NCI-H1694 treated with DMSO at 0.1 percent for 48 hours (cell line): Measurements from ENCODE around the gene ZNF248.

Experiments used
- DNase-seq: peaks from one replicate; lab custom pipeline; 2025; lab: John Stamatoyannopoulos, UW

Gene ZNF248

DNA sequence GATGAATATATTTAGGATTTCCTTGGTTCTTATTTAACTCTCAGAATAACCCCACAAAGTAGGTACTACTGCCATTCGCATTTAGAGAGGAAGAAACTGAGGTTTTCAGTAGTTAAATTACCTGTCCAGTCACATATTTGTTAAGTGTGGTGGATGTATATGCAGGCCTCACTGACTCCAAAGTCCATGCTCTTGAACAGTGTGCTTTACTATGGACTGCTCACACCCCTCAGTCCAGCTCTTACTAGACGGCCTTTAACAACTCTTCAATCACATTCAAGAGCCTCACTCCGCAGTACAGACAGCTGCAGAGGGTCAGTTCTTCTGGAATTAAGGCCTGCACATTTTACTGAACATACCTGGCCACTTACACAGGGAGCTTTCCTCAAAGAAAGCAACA, 36.2 kb downstream of the ZNF248 start:
- DNase-seq = no peak

DNA sequence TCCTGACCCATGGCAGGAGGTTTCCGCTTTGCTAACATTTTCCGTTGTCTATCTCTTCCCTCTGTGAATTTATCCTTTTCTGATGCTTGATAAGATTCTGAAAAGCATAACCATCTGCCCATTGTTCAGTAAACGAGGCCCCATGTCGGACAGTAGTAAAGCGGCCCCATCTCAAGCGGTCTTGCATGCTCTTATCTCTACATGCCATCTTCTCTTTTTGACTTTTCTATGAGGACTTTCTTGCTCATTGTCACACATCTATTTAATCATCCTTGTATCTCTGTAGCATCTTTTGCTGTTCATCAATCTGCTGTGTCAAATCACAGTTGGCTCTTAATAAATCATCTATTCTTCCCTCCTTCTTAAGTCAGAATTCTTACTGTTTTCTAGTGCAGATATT, 37.6 kb downstream of the ZNF248 start:
- no peak for DNase-seq

GRCh38 chr10:37816290-37816689, 41.1 kb downstream of the ZNF248 start:
- no peak for DNase-seq

DNA sequence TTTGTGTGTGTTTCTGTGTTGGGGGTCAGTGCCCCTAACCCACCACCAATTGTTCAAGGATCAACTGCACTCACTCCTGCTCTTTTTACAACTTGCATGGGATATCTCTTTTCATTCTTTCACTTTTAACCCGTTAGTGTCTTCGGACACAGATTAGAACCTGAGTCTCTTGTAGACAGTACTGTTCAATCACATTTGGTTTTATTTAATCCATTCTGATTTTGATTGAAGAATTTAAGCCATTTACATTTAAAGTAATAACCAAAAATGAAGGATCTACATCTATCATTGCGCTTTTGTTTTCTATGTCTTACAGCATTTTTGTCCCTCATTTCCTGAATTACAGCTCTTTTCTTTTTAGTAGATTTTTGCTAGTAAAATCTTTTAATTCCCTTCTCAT, 43.6 kb downstream of the ZNF248 start:
- no peak for DNase-seq

DNA sequence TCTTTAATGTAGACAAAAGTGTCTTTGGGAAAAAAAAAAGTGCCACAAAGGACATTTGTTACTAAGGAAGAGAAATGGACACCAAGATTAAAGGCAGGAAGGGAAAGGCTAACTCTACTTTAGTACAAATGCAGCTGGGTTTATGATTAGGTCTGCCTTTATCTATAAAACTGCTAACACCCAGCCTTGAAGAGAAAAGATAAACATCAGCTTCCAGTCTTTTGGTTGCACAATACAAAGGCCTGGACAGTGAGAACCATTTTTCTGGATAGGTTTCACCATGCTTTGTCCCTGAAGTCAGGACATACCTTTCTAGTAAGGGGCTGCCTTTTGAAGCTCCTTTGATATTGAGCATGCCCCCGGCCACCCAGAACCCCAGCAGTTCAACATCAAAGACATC, 45.1 kb downstream of the ZNF248 start:
- no peak for DNase-seq

DNA sequence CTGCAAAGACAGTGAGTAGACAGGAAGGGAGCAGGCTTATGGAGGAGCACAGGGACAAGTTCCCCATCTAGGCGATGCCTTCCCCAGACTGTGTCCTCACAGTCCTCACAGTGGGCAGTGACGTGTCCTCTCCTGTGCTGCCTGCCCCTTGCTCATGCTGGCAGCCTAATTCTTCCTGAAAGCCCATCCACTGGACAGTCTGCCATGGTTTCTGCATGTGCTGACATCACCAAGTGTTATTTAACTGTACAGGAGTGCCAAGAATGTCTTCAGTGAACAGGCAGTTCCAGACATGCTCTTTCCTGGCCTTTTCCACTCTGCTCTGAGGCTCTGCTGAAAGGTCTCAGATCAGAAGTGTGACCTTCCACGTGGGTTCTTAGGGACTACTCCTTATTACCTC, 54.1 kb downstream of the ZNF248 start:
- no peak for DNase-seq

DNA sequence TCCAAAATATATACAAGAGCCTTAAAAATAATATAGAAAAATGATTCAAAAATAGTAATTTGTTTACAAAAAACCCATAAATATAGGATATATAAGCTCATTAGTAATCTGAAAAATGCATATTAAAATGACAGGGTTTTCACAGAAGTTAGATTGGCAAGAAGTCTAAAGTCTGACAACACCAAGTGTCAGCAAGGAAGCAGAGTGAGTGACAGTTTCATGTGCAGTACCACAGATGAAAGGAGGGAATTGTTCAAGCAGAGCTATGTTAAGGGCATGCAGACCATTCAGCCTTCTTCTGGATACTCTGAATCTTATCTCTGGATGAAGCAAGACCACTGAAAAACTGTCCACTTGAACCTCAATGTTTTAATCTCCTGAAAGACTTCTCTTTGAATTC, 55.9 kb downstream of the ZNF248 start:
- DNase-seq = no peak

DNA sequence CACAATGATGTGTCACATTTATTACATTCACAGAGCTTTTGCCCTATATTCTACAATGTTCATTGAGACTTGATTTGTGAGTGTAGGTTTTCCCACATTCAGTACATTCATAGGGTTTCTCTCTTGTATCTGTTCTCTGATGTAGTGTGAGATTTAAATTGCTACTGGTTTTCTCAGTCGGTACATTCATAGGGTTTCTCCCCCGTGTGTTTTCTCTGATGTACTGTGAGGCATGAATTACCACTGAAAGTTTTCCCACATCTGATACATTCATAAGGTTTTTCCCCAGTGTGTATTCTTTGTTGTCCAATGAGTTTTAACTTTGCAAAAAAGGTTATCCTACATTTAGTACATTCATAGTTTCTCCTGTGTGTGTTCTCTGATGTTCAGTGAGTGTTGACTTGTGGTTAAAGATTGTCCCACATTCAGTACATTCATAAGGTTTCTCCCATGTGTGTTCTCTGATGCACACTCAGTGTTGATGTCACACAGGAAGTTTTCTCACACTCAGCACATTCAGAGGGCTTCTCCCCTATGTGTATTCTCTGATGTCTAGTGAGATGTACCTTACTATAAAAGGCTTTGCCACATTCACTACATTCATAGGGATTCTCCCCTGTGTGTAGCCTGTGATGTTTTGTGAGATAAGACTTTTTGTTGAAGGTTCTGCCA, 63.0 kb downstream of the ZNF248 start:
- no peak for DNase-seq

- DNase-seq = no peak
These were observed 67.8 kb downstream of the ZNF248 start for GRCh38 chr10:37789590-37789989.

DNA sequence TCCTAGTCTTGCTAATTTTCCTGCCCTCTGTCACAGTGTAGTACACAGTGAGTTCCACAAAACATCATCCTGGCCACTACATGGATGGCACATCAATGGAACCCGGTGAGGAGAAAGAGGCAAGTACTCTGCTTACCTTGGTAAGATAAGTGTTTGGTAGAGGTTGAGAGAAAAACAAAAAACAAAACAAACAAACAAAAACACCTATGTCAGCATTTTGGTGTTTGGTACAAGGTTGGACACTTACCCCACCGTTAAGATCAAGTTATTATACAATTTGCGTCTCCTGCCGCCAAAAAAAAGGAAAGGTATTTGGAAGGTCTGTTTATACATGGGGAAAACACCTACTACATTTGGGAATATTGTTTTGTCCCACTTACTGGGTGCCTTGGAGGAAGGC, 72.7 kb downstream of the ZNF248 start:
- DNase-seq = no peak

DNA sequence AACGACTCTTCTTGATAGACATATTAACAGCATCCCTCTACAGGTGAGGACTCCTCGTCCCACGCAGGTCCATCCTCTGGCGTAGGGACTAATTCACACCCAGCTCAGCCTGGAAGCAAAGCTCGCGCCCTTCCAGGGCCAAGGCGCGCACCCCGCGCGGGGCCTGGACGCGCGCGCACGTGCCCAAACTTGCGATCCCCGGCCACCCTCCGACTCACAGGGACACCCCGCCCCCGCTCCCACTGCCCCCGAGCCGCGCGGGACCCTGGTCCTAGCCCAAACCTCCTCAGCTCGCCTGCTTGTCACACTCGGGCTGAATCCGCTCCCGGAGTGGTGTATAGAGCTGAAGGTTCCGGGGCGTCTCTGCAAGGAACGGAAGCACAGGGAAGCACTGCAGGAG, 76.9 kb downstream of the ZNF248 start:
- DNase-seq = no peak

DNA sequence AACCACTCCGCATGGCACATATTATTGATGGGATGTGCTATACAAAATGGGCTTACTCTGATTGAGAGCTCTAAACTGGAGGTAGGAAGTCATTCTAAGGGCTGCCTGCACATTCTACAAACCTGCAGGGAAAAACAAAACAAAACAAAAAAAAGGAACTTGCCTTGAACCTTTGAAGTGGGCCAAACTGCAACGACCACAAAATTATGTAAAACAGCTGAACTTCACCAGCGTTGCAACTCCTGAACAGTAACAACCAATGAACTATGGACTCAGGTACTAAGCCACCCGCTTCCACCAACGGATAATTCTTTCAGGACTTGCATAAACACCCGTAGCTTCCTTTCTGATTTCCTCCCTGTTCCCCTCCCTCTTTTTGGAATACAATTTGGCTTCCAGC, 80.4 kb downstream of the ZNF248 start:
- DNase-seq = no peak

DNA sequence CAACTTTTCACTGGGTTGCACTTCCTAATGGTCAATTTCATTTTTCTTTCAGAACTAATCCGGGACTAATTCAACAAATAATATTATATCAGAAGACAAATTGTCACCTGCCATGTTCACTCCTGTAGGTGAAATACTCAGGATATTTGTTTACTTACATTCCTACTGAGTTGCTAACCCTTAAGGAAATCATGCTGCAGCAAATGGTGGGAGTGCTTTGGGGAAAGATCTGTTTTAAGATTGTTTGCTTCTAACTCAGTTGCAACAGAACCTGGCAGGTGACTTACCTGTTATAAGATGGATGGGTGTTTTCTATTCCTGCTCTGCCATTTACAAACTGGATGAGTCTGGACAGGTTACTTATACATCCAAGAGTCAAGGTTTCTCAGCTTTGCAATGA, 81.8 kb downstream of the ZNF248 start:
- no peak for DNase-seq

DNA sequence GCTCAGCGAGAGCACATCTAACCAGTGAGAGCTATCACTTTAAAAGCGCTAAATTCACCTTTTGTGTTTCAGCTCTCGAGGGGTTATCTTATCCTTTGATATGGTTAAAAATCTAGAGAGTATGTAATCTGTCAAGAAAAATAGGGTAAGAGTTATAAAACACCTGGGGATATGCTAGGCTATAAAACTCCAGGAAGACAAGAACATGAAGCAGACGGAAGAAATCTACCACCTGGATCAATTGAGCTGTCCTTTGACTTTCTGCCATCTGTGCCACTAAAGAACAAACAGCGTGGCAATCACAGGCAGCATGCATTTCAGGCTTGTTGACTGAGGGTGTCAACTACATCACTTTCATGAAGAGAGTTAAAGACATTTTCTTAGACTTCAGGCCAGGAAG, 83.1 kb downstream of the ZNF248 start:
- no peak for DNase-seq

GRCh38 chr10:37765216-37765615, 92.2 kb downstream of the ZNF248 start:
- no peak for DNase-seq

DNA sequence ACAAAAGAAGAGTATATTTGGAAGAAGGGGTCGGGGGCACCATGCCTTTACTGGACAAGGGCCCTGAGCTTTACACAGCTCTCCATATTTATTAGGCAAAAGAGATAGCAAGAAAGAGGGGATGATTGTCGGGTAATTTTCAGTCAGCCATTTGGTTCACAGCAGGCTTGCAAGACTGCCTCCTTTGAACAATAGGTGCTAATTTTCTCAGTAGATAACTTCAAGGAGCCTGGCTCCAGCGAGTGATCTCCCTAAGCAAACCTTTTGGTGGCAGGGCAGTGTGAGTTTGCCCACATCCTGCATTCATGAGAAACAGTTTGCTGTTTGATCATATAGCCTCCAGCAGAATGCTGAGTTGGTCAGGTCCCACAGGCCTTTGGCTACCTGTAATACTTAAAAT, 94.3 kb downstream of the ZNF248 start:
- DNase-seq = no peak

DNA sequence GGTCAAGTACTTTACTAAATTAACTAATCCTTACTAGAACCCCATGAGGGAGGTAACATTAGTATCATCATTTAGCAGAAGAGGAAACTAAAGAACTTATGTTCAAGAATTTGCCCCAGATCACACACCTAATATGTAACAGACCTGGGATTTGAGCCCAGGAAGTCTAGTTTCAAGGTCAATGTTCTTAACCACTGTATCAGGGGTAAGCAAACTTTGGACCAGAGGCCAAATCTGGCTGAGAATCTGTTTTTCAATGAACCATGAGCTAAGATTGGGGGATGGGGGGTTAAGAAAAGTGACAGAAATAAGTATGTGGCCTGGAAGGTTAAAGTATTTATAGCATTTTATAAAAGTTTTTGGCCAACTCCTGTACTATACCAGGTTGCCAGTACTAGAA, 95.1 kb downstream of the ZNF248 start:
- DNase-seq = no peak

DNA sequence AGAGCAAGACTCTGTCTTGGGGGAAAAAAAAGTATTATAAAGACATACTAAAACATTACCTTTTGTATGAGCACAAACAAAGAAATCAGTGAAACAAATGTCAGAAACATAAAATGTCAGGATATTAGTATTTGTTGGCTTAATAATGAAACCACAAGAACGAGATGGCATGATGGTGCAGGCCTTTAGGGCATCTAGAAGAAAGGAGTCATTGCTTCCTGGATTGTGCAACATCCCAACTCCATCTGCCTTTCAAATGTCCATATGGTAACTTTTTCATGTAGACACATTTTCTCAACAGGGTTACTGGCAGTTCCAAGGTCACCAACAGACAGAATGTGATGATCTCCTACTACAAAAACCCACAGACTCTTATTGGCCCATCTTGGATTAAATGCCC, 96.6 kb downstream of the ZNF248 start:
- no peak for DNase-seq

- DNase-seq = no peak
These were observed 99.3 kb downstream of the ZNF248 start for GRCh38 chr10:37758074-37758473.

GRCh38 chr10:37754538-37755323, 102.7 kb downstream of the ZNF248 start:
- no peak for DNase-seq

DNA sequence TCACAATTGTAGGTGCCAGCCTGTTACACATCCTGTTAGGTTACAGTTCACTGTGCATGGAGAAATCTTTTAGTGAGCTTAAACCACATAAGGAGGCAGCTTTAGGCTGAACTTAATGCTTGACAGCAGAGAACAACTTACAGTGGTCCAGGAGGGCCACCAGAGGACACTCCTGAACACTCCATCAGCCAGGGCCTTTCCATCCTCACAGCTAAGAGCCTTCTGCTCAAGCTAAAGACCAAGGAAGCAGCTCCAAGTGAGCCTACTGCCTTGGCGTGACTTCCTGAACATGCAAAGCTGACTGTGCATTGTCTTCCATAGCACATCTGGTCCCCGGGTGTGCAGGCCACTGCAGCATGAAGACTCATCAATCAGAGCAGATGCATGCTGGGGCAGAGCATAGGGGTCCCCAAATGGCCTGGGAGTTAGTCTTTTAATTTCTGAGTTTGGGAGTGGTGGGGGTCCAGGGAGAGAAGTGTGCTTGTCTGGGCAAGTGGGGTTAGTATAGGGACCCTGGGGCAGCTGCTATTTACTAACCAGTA, 105.0 kb downstream of the ZNF248 start:
- DNase-seq = no peak

- no peak for DNase-seq
These were observed 109.2 kb downstream of the ZNF248 start for GRCh38 chr10:37748170-37748569.

DNA sequence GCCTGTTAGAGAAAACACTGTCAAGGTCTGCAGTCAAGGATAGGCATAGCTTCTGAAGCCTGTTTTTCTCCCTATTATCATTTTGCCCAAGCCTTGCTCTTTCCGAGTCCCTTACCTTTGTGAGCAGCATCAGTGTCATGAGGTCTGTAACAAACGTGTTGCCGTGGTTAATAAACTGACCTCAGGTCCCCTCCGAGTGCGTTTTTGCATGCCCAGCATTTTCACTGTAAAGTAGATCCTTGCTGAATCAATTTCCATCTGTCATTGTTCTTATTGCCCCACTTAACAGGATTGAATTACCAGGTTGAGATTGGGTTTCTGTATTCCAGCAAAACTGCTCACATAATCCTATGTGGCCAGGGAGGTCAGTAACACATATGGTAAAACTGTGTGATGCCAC, 110.3 kb downstream of the ZNF248 start:
- no peak for DNase-seq

GRCh38 chr10:37741831-37742230, 115.6 kb downstream of the ZNF248 start:
- DNase-seq = no peak
